Activated naive CD8-positive, alpha-beta T cell treated with anti-CD3 and anti-CD28 coated beads, Interleukin-2, amount 50 U/mL, for 16 hours (primary cell): ENCODE results near the gene MVB12B.

Experiments used
- DNase-seq: peaks from one replicate; pipeline ENCODE4 v3.0.0-alpha.2; 2020; ENCODE audit warnings: low read depth, low spot score

Gene MVB12B

DNA sequence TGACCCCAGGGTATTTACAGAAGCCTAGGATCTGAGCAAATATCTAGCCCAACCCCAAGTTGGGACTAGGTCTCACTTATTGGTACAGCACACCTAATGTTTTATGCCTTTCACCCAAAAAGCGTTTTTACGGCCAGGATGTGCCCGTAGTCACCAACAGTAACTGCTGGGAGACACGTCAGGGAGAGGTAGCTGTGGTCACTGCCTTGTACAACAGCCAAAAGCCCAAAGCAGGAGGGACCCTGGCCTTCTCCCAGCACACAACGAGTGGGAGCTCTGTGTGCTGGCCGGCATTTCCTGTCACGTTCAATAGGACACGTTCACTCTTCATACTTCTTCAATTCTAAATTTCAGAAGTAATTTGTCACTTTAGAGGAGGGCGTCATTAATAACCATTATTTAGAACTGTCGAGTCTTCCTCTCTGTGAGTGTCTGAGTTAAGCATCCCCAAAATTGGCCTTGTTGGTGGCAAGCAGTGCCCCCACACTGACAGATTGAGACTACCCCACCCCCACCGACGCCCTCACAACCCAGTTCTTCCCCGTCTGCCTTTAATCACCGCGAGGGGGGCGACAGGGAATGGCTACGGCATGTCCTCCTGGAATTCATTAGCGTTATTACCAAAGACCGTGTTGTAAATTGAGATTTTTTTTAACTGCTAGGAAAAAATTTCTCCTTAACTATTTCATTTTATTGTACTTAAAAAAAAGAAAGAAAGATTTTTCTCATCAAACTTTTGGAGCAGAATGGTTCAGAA lies 80.7 kb downstream of the MVB12B start:
- no peak for DNase-seq

DNA sequence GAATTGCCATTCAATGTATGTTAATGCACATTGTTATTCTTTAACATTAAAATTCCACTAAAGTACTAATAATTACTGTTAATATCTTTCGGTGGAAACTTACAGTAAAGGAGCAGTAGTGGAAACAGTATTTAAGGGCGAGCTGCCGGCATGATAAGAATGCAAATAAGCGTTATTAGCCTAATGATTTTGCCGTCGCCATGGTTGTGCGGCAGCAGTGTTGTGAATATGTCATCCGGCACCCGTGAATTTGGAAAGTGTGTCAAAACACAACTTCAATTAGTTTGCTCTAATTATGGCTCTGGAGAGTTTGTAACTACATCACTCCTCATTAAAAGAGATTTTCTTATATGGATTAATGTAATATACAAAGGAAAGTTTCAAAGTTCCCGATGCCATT lies 81.4 kb downstream of the MVB12B start:
- DNase-seq, result no peak

DNA sequence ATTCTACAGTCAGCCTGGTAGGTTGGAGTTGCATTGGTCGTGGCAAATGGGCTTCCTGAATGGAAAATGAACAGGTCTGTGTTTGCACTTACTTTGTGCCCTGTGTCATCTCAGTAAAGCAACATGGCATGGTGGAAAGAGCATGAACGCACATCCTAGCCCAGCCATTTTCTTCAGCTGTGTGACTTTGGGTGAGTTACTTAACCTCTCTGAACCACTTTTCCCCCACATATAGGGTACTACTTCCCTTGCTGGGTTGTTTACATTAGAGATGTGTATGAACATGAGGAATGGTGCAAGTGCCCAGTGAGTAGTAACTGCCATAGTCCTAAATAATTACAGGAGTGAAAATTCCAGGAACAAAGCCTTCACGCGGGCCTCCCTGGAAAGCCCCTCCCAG lies 83.6 kb downstream of the MVB12B start:
- no peak for DNase-seq

DNA sequence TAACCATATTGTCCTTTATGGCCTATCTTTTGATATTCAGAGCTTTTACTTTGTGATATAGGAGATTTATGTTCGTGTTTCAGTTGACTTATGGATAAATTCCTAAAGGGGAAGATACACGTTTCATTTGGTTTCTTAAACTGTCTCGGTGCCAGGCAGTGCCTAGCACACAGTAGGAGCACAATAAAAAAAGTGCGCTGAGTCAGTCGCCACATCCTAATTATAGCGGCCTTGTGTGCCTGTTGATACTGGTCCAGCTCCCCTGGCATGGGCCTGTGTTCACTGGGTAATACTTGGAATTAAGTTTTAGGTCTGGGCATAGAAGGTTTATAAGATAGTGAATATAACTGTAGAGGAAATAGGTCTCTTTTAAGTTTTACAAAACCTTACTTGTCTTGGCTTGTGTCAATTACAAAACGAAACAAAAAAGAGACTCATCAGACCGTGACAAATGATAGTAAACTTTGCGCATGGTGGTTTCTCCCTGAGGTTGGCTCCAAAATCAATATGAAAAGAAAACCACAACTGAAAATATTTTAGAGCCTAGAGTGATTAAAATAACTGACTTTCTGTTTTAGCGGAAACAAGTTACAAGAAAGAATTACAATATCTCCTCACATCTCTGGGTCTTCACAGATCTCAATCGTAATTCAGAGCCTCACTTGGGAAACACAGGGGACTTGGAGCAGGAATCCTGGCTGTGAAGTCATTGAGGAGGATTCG lies 84.8 kb downstream of the MVB12B start:
- no peak for DNase-seq

DNA sequence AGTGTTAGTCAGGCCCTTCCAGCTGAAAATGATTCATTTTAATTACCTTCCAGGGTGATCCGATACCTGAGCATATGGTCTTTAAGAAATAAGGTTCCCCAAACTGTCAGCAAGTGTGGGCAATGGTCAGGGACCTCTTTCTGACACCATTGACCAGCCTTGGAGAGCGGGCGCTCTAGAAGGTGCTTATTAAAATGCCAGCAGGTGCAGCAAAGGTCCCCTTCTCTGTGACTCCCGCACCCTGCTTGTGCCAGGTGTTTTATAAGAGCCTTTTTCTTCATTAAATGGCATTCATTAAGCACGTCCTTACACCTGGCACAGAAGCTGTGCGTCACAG lies 85.3 kb downstream of the MVB12B start:
- no peak for DNase-seq

DNA sequence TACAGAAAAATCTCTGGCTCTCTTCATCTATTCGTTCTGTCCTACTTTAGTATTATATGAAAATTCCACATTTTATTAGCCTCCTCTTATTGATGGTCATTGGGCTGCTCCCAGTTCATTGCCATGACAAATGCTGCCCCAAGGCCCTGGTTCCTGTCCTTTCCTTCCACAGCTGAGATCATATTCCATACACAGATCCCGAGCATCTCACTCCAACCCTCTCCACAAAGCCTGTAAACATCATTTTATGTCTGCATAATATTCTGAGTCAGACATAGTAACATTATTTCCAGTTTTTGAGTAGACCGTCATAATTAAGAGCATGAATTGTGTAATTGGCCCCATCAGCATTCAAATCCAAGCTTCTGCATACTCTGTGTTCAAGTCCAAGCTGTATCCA lies 86.3 kb downstream of the MVB12B start:
- no peak for DNase-seq

DNA sequence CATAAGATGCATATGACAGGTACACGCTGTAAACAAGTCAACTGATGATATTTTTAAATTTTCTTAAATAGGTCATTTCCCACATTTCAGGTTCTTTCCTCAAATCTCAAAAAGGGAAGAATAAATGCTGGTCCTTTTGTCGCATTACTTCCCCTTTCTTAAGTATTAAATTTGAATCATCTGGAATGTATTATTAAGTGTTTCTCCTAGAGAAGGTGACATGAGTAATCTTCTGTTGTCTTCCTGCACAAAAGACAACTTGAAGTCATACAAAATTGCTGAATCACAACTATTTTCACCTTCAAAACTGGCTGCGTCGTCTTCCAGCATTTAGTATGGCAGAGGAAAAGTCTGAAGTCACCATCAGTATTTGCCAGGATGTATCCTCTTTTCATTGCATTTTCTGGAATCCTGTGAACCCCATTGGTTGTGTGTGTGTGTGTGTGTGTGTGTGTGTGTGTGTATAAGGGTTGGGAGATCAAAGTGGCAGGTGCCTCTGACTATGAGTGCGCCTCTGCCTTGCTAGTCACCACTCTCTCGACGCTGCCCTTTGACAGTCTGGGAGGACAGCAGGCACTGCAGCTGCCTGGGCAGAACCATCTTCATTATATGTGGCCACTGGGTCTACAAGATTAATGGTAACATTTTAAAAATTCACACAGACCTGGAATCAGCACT lies 86.9 kb downstream of the MVB12B start:
- DNase-seq, result no peak

DNA sequence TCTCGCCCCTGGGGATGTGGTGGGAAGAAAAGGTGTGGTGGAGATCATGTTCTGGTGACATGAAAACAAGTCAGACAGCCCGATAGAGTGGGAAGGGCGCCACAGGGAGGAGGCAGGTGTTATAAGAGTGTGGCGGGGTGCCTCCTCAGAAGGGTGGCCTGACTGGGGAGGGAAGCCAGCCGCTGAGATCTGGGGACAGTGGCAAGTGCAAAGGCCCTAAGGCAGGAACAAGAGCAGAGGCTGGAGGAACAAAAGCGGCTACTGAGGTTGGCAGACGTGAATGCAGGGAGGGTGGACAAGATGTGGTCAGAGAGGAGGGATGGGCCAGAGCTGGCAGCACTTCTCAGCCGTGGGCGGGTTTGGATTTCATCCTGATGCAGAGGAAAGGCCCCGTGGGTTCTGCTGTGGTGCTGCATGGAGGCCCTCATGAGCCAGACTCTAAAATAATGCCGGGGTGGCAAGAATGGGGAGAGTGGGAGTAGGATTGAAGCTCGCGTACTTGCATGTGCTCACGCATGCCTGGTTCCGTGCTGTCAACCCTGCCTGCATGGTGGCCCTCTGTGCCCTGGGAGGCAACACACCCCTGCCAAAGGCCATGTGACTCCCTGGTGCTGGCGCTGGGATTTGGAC lies 89.2 kb downstream of the MVB12B start:
- DNase-seq, result no peak

DNA sequence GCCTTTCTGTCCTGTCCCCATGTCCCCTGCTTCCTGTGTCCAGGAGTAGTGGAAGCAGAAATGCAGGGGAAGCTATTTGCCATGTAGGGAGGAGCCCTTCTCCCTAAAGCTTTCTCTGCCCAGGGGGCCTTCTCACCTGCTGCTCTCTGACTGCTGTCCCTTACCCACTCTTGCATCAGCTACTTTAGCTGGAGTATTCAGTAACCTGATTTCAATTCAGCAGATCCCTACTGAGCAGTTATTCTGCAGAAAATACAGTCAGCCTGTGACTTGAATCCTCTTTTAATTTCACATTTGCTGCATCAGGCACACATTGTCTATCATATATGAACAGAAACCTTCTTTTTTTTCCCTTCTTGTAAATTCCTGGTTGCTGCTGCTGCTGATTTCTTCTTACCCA lies 90.4 kb downstream of the MVB12B start:
- no peak for DNase-seq

DNA sequence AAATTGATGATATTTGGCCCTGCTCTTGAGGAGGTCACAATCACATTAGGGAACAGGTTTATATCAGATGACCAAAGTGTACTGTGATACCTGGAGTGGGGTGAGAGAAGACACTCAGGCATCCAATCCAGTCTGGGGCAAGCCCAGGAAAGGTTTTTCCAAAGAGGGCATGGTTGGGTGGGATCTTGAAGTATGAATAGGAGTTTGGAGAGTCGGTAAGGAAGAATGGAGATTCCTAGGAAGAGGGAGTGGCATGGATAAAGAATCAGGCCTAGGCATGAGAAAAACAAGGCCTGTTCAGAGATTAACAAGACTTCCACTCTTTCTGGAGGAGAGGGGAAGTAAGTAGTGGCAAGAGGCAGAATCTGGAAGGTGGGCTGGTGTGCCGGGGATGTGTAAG lies 91.1 kb downstream of the MVB12B start:
- DNase-seq, result no peak

DNA sequence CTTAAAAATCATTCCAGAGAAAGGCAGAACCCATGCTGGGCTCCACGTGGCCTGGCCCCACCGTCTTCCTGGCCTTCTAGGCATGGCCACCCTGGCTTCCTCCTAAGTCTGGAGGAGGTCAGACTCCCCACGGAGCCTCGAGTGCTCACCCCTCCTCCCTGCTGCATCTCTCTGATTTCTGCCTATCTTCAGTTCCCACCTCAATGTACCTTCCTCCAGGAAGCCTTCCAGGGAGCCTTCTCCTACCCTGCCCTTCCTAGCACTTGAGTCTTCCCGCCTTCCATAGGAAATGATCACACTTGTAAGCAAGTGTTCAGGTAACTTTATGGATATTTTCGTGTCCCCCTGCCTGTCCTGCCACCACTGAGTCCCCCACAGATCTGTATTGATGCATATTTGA lies 92.0 kb downstream of the MVB12B start:
- DNase-seq, result no peak

DNA sequence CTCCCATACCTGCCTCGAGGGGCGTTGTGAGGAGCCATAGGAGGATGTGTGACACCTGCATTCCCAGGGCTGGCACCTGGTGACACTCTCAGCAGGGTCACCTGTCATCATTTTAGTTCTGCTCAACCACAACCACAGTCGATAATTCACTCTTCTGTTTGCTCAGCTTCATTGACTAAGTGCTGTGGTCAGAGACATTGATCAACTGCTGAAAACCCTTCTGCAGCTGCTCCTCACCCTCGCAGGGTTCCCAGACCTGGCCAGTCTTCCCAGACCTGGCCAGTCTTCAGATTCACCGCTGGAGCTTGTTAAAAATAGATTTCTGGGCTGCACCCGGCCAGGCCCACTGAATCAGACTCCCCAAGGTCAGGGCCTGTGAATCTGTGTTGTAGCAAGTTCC lies 92.8 kb downstream of the MVB12B start:
- DNase-seq, result no peak

DNA sequence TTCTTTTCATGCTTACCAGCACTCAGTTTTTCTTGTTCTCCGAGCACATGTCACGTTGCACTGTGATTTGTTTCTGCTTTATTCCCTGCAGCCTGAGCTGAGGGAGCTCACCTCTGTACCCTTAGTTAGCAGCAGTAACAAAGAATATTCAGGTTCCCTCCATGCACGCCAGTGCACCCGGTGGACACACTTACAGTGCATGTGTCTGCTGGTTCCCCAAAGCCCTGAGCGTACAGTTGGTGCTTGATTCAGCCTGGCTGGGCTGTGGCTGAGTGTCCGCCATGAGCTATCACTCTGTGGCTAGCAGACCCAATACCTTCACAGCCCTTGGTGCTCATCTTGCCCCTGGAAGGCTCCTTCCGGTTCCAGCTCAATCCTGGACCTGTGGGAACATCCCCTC lies 93.5 kb downstream of the MVB12B start:
- DNase-seq, result no peak

DNA sequence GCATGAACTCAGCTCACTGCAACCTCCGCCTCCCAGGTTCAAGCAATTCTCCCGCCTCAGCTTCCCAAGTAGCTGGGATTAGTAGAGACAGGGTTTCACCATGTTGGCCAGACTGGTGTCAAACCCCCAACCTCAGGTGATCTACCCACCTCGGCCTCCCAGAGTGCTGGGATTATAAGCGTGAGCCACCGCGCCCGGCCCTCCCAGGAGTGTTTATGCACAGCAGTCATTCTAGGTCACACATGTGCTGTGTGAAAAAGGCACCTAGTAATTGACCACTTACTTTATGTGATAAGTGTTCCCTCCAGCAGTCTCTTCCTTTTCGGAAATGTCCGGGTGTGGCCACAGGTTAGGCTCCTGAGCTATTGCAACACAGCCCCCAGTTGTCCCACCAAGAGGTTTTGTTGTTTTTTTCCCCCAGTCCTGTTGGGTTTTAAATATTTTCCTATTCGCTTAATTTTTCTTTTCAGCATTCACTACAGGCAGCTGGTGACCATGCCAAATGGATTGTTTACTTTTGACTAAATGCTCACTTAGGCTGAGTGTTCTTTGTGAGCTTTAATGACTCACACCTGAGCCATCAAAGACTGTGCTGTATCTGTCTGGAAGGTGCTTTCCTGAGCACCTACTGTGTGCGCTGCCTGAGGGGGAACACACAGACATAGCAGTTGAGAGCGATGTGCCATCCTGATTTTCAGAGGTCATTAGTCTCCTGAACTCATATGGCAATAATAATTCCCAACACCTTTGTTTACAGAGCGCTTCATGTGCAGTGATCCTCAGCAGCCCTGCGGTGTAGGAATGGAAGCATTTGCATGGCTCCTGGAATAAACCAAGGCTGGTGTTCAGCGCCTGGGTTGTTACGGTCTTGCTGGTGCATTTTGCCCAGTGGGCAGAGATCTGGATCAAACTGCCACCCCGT lies 94.3 kb downstream of the MVB12B start:
- DNase-seq, result no peak

DNA sequence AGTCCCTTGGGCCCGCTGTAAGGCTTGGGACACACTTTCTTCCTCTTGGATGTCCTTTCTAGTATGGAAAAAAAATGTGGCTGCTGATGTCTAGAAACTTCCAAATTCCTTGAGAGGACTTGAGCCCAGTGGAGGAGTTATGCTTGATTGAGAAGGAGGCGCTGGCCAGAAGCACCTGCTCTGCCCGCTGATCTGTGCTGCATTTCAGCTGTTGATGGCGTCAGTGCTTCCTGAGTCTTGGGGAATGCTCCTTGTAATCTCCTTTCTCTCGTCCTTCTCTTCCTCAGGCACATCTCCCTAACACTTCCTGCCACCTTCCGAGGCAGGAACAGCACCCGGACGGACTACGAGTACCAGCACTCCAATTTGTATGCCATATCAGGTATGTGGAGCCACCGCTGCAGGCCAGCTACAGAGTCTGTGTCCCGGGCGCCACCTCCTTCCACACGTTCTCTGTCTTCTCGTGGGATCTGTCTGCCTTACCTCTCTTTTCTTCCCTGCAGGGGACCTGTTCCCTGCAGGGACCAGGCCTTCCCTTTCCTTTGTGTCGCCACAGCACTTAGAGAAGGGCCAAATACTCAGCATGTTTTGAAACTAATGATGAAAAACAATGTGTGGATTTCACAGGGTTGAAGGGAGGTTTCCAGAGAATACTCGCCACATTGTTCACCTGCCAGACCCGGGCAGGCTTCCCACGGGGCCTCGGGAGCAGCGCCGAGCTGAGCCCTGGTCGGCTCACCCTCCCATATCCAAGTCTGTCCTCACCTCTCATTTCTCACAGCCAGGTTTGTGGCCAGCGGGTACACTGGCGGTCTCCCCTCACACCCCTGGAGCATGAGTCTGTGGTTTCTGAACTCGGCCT lies 95.2 kb downstream of the MVB12B start:
- DNase-seq, result no peak

DNA sequence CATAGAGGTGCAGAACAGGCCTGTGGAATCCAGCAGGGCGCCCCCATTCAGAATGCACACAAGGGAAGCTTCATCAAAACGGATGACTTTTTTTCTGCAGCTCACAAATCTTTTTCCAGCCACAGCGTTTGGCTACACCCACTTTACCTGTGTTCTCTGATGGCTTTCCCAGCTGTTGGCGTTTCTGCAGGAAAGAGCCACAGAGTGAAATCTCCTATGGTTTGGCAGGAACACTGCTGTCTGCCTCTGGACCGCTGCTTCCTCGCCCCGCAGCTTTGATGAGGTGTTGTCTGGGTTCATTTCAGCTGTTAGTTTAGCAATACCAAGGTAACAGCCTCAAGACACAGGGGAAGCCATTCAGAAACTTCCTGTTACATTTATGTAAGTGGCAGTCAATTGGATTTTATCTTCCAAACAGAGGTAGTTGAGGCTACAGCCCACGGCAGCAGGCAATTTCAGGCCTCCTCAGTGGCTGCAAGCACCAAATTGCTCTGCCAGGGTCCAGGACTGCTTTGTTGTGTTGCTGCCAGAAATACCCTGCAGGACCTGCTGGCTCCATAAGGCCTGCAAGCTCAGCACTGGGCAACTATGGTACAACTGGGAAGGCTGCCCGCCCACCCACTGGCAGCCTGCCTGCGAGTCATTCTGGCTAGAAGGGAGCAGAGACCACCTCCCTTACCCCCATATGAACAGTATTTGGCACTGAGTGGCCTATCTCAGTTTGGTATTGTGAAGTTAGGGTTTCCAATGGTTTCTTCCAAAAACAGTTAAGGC lies 96.7 kb downstream of the MVB12B start:
- DNase-seq, result no peak

DNA sequence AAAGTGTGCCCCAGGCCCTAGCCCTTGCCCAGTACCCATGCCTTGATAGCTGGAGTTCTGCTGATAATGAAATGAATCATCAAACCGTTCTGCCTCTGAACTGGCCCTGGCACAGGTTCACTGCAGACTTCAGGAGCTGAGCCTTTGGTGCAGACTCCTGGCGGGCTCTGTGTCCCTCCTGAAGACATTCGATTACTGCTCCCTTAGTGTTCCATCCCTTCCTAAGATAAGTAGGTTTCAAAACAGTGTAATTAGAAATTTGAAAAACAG lies 97.2 kb downstream of the MVB12B start:
- DNase-seq, result no peak

DNA sequence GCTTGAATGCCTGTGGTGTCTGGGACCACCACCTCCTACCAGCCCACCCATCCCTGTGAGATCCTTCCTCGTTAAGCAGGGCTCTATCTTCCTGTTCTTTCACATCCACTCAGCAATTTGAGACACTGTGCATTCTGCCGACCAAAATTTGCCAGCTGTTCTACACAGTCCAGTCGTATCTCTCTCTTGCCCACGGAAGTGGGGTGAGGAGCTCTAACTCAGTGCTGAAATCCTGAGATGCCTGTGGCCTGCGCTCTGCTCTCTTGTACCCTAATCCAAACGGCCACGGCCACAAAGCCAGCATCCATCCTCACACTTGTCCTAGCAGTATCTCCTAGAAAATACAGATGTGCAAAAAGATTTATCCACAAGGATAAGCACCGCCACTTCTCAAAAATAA lies 97.9 kb downstream of the MVB12B start:
- no peak for DNase-seq

DNA sequence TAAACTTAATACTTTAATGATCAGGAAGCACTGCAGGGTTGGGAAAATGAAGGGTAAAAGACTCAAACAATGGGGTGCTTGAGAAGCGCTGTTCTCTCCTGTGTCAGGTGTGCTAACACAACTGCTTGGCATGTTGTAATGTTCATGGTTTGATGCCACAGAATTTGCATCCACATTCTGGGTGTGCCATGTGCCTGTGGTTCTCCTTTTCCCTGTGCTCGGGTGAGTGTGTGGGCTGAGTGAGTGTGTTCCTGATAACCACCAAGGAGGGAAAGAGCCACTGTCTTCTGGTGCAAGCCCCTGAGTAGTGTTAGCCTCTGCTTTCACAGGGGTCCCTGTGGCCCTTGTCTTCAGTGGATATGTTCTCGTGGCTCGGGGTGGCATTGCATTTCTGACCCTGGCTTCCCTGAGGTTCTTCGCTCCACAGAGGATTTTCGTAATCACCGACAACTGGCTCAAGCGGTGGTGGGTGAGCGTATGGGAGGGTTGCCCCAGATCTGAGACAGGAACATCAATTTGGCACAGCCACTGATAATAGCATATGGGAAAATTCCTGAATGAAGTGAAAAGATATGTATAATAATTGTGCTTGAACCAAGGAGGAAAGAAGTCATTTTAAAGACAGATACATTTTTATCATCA lies 102.0 kb downstream of the MVB12B start:
- no peak for DNase-seq

DNA sequence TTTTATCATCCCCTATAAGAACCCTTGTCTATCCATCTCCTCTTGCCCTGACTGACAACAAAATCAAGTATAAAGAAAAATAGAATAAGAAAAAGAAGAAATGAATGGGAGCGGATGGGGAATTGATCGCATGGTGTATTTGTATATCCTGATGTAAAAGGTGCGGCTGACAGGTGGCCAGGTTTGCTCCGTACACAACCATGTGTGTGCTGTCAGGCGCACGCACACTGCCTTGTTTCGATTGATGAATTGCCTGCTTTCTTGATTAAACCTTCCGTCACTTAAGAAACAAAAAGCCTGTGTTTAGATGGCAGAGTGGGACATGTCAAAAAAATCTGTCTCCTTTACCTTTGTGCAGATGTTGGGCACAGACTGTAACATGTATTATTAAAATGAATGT lies 102.6 kb downstream of the MVB12B start:
- DNase-seq, result no peak
